Measurements from ENCODE around the gene NAV2.

Gene NAV2

GRCh38 chr11:20008871-20009644 is 296.4 kb downstream of the NAV2 start:
- no peak for DNase-seq

DNA sequence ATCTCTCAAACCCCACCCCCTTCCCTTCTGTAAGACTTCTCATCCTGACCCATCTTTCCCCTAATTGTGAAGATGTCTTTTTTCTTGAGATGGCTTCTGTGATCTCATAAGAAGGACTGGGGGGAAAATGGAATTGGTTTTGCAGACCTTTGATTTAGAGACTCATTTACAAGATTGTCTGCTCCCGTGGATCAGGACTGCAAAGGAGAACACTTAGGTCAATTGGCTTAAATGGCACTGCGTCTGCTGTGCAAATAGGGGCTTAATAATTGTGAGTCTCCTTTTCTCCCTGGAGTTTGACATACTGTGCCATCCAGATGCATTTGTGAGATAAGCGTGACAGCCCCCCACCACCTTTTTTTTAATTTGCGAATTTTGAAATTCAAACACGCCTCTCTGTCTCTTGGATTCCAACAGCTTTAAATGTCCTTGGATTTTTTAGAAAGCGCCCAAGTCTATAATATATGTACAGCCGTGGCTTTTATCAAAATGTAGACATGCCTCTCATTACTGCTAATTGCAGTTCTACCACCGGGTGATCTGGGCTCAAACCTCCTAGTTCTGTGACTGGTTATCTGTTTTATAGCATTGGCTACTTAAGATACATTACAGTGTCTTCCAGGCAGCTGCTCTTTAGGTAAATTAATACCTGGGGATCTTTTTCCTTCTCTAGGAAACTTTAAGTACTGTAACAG is 297.7 kb downstream of the NAV2 start:
- DNase-seq, result no peak

- DNase-seq, result no peak
These were observed 298.2 kb downstream of the NAV2 start for GRCh38 chr11:20010851-20011225.

GRCh38 chr11:20011307-20011951 is 298.8 kb downstream of the NAV2 start:
- DNase-seq, result no peak

- DNase-seq, result no peak
These were observed 300.9 kb downstream of the NAV2 start for GRCh38 chr11:20013346-20014066.

DNA sequence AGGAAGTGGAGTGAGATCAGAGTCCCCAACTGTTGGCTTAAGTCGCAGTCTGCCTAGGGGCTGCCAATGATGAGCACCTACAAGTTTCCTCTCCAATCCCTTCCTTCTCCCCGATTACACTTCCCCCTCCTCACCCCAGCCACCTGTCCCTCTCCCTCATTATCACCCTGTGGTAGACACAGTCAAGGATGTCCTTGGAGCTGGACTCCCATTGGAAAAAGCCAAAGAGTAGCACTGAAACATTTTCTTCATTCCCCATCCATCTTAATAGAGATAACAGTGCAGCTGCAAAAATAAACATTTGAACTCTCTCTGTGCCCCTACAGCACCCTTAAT is 301.4 kb downstream of the NAV2 start:
- DNase-seq, result no peak

GRCh38 chr11:20015101-20015500 is 302.5 kb downstream of the NAV2 start:
- no peak for DNase-seq

DNA sequence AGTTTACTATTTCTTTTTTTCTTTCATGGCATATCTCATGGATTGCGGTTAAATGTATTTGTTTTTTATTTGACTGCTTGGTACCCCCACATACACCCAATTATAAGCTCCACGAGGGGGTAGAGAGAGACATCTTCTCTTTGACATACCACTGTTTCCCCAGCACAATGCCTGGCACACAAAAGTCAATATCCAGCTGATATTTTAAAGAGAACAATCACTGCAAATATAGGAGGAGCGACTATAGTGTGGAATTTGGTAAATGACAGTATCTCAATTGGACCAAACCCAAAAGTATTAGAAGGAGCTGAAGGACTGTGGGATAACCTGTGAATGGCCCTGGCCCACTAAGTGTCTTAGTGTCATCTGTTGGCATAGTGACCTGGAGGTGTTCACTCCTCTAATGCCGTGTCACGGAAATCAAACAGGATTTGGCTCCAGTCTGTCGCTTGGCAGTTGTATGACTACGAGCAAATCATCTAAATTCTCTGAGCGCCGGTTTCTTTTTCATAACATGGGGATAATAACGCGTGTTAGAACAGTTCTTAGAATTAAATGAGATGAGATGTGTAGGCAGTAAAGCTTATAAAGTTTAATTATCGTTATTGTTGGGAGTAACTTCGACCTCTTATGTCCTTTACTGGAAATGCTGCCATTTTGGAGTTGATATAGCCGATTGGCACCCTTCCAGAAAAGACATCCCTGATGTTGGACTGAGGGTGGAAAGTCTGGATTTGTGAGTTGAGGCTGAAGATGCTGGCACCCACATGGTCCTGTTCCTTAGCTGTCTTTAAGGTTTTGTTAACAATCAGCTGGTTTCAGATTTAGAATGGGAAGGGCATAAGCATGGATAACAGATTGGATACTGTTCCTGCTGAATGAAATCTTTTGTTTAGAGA is 303.1 kb downstream of the NAV2 start:
- no peak for DNase-seq

DNA sequence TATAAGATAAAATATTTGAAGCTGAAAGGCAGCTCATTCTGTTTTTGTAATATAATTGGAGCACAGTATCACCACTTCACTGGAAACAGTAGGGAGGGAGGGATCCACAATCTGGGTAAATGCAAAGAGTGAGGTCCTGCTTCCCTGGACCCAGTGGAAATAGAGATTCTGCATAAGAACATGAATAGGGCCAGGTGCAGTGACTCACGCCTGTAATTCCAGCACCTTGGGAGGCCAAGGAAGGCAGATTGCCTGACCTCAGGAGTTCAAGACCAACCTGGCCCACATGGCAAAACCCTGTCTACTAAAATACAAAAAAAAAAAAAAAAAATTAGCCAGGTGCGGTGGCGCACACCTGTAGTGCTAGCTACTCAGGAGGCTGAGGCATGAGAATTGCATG is 303.9 kb downstream of the NAV2 start:
- DNase-seq, result no peak

GRCh38 chr11:20017320-20017719 is 304.7 kb downstream of the NAV2 start:
- DNase-seq, result no peak

DNA sequence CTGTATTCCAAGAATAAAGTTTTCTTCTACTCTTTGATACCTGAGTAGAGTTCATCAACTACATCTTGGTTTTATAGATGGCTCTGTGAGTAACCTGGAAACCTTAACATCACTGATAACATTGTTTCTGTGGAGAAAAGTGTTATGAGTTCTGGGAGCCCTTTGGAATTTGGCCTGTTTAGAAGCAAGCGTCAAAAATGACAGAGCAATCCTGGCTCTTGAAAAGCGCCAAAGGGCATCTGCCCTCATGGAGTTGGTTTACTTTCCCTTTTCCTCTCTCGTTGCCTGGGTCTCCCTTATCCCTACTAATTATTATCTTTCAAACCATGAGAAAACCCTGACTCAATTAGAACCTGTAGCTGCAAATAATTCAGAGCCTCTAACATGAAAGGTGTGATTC is 307.6 kb downstream of the NAV2 start:
- DNase-seq, result no peak

GRCh38 chr11:20020716-20021115 is 308.1 kb downstream of the NAV2 start:
- DNase-seq, result no peak

GRCh38 chr11:20021212-20021611 is 308.6 kb downstream of the NAV2 start:
- no peak for DNase-seq

DNA sequence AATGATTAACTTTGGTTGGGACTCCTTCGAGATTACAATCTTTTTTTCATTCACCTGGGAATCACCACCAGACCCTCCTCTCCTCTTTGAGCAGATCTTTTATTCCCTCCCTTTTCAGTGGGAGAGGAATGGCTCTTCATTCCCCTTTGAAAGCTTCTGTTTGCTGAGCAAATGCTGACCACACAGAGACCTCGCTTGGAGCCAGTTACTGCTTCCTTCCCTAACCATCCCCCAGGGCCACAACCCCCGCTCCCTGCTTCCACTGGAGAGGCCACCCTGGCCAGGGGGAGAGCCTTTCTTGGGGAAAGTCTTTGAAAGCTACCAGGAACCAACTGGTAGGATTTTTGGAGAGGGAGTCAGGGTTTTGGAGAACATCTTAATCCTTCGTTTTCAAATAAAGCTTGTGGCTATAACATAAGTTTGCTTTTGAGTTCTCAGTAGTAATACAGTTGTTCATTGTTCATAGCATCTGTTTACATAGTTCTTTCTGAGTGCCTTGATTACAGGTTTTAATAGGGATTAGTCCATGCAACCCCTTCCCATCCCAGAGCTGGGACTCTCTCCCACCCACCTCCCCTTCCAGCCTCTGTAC is 309.2 kb downstream of the NAV2 start:
- DNase-seq, result no peak

DNA sequence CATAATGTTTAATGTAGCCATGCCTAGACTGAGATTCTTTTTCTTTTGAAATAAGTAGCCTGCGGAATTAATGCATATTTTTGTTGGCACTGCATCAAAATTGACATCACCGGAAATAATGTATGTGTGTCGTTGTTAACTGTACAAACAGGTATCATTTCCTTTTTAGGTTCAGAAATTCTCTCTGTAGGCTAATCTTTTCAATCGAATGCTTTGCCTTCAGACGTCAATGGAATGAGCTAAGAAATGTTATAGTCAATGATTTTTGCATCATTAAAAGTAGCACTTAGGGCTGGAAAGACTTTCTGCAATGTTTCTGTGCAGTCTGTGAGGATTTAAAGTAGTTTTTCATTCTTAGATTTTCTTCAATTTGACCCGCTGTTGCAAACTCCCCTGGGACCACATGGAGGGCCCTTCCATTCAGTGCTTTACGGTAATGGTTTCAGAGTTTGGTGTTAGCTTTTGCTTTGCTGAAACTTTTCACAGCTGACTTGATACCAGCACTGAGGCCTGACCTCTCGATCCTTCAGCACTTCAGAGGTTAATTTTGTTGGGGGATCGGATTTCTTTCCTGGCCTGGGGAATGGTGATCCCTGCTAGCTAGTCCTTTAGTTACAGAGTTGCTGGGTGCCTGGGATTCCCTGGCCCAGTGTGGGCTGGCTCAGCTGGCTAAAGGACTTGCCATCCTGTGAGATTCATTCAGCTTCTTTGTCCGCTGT is 309.9 kb downstream of the NAV2 start:
- no peak for DNase-seq

DNA sequence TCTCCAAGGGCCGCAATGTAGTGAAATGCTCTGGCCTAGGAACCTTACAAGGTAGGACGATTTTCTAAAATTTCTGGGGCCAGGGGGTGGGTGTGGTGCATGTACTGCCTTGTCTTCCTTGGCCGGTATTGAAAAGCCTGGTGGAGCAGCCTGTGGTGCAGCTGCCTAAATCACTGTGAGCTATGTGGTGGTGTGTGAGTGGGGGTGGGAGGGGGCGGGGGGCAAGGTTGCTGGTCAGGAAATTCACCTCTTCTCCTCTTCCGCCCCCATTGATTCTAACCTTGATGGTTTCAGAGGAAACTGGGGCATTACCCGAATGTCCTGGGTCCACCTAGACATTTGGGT is 310.4 kb downstream of the NAV2 start:
- no peak for DNase-seq

DNA sequence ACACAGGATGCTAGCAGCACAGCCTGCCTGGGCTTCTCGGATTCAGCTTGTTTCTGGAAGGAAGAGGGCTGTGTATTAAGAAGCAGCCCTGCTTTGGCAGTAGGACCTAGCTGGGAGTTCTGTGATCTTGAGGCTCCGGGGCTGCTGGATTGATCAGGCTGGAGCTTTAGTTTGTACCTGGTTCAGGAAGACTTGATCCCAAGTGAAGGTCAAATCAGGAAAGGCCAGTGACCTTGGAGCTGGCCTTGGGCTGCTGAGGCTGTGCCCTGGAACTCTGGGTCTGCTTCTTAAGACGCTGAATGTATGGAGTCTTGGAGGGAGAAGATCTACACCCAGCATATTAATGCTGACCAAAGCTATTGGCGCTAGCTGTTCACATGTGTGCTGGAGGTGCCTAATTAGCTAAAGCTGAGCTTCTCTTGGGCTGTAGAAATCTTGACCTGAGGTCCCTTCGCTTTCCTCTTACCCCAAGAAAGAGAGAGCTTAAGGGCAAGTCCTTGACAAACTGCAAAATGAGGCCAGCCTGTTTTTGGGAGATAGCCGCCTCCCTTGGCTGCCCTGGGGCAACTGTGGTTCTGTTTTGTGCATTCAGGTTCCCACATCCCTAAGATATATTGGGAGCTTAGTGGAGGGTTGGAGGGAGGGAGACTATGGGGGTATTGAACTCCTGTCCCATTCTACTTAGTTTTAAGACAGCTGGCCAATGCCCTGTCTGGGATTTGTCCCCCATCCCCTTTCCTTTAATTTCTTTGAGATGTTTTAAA is 311.7 kb downstream of the NAV2 start:
- DNase-seq, result no peak

DNA sequence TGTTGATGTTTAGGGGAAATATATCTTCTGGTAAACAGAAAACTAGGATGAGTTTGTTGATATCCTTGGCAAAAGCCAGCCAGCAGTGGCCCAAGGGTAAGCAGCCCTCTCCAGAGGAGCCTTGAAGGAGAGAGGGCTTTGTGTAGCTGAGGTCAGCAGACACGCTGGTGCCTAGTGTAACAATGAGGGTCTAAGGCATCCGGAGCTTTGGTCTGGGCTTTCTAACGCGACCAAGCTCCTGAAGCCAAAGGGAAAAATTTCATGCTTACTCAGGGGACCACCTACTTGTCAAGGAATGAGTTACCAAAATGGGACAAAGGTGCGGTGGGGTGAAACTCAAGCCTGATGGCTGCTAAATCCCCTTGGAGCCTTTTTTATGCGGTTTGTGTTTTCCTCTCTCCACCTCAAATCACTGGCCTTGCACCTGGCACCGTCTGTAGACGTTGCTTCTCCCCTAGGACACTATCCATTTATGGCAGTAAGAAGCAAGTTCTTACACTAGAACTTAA is 312.7 kb downstream of the NAV2 start:
- no peak for DNase-seq

DNA sequence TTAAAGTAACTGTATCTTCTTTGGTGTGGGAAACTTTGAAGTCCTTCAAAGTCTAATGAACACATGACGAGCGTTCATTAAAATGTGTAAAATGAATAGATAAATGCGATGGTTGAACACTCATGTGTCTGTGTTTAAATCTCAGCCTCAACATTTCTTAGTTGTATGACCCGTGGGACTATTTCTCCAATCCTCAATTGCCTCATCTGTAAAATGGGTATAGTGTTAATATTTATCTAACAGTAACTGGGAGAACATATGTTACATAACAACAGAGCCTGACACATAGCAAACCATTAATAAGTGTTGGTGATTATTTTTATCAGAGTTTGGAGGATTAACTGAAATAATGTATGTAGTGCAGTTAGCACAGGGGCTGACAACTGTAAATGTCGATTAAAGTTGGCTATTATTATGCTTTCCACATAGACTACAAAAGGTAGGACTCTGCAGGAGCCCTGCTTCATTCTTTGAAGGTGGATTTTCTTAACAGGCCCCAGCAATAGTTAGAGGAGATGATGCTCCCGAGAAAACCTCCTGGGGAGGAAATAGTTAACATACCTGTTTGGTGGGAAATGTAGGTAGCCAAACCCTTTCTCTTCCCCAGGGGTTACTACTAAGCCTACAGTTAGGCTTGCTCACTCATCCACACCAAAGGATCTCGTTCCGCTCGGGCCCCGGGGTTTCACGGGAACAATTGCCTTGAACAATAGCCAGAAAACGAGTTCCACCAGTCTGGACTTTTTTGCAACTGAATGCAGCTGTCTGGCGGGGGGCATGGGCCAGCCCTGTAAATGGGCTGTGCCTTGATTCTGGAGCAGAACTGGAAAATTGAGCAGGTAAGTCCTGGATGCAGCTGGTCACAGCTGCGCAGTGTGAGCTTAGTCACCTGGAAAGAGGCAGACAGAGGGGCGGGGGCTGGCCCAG is 314.3 kb downstream of the NAV2 start:
- DNase-seq, result no peak
